ENCODE measurements around the gene PLEKHM3.

DNA sequence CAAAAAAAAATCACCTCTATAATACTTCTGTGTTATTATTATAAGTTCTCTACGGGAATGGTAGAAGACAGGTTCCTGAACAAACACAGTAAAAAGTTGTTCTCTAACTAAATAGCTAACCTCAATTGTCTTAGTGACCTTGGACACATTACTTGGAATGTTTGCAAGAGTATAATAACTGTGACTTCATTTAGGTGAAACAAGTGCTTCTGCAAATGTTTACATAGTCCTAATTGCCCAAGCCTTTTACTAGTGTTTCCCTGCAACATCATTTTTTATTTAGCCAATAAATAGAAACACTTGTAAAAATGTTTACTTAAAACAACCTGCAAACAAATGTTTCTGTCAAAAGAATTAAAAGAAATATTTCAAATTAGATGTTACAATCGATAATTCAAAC is 9.9 kb downstream of the PLEKHM3 start:
- TF ChIP-seq, protein P1, sequence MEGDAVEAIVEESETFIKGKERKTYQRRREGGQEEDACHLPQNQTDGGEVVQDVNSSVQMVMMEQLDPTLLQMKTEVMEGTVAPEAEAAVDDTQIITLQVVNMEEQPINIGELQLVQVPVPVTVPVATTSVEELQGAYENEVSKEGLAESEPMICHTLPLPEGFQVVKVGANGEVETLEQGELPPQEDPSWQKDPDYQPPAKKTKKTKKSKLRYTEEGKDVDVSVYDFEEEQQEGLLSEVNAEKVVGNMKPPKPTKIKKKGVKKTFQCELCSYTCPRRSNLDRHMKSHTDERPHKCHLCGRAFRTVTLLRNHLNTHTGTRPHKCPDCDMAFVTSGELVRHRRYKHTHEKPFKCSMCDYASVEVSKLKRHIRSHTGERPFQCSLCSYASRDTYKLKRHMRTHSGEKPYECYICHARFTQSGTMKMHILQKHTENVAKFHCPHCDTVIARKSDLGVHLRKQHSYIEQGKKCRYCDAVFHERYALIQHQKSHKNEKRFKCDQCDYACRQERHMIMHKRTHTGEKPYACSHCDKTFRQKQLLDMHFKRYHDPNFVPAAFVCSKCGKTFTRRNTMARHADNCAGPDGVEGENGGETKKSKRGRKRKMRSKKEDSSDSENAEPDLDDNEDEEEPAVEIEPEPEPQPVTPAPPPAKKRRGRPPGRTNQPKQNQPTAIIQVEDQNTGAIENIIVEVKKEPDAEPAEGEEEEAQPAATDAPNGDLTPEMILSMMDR (IDR thresholded peaks at IDR 0.05) = no peak
- TF ChIP-seq POLR2A (IDR thresholded peaks at IDR 0.05) = no peak
